Central memory CD8-positive, alpha-beta T cell (primary cell): ENCODE measurements around the gene DSCAM.

ENCODE experiments used
- ATAC-seq: fragments of 150-1000 bp; cut with Tn5 transposase; replicated peaks from 2 replicates; pipeline ENCODE4 v1.10.0; 2022; ENCODE audit warnings: mild to moderate bottlenecking, moderate FRiP score, moderate number of reproducible peaks; ENCODE audit not compliant: poor library complexity, severe bottlenecking; ENCODE audit errors: extremely low read depth
- DNase-seq, 2 donors: peaks; one replicate each; pipeline ENCODE4 v3.0.0; 2021; ENCODE audit warnings: low spot score in 2 of 2
- H3K27ac Mint-ChIP-seq: one replicate; pipeline ENCODE4 v1.8.0; 2022; ENCODE audit warnings: low read depth, mild to moderate bottlenecking, moderate library complexity, mixed read lengths
- H3K27me3 Mint-ChIP-seq: one replicate; pipeline ENCODE4 v1.8.0; 2022; ENCODE audit warnings: mixed read lengths
- H3K36me3 Mint-ChIP-seq: one replicate; pipeline ENCODE4 v1.8.0; 2022; ENCODE audit warnings: mild to moderate bottlenecking, moderate library complexity, mixed read lengths; ENCODE audit not compliant: insufficient read depth
- H3K4me1 Mint-ChIP-seq: one replicate; pipeline ENCODE4 v1.8.0; 2022; ENCODE audit warnings: mixed read lengths
- H3K4me3 Mint-ChIP-seq: one replicate; pipeline ENCODE4 v1.8.0; 2022; ENCODE audit warnings: mild to moderate bottlenecking, moderate library complexity, mixed read lengths
- H3K9me3 Mint-ChIP-seq: one replicate; pipeline ENCODE4 v1.8.0; 2022; ENCODE audit warnings: mixed read lengths

The DSCAM gene

GRCh38 chr21:40752125-40752524 is 94.8 kb downstream of the DSCAM start:
- Mint-ChIP-seq H3K27ac (no peak overlapping the region), H3K36me3 (peaks cover 2% of the 10 kb centered on the region), H3K9me3 (peaks cover 5% of the 10 kb centered on the region), H3K4me1 (no peaks in the 10 kb centered on the region), H3K4me3 (no peak overlapping the region), H3K27me3 (no peaks in the 10 kb centered on the region)
- no peak for DNase-seq
- ATAC-seq: no peak

GRCh38 chr21:40751221-40751620 is 95.7 kb downstream of the DSCAM start:
- no peaks in the 10 kb centered on the region for H3K27me3 Mint-ChIP-seq
- DNase-seq (no peak), ATAC-seq (no peak)
- no peak overlapping the region for H3K27ac Mint-ChIP-seq
- H3K9me3 Mint-ChIP-seq: peaks cover 5% of the 10 kb centered on the region
- H3K4me1 Mint-ChIP-seq: no peaks in the 10 kb centered on the region
- H3K4me3 Mint-ChIP-seq: no peak overlapping the region
- H3K36me3 Mint-ChIP-seq: peaks cover 2% of the 10 kb centered on the region

- Mint-ChIP-seq H3K9me3 (peaks cover 6% of the 10 kb centered on the region), H3K4me3 (no peak overlapping the region), H3K36me3 (no peaks in the 10 kb centered on the region), H3K4me1 (no peaks in the 10 kb centered on the region), H3K27ac (no peak overlapping the region), H3K27me3 (no peaks in the 10 kb centered on the region)
- ATAC-seq (no peak), DNase-seq (no peak)
Observed at GRCh38 chr21:40736145-40736544, 110.8 kb downstream of the DSCAM start.

- no peaks in the 10 kb centered on the region for H3K27me3 Mint-ChIP-seq
Observed at GRCh38 chr21:40733024-40733397, 113.9 kb downstream of the DSCAM start.

GRCh38 chr21:40732253-40733023 is 114.5 kb downstream of the DSCAM start:
- Mint-ChIP-seq H3K36me3 (no peaks in the 10 kb centered on the region), H3K9me3 (peaks cover 8% of the 10 kb centered on the region), H3K4me3 (no peak overlapping the region), H3K27ac (no peak overlapping the region), H3K4me1 (no peaks in the 10 kb centered on the region), H3K27me3 (no peaks in the 10 kb centered on the region)
- DNase-seq (no peak), ATAC-seq (no peak)

More at GRCh38 chr21:40733024-40733397, 113.9 kb downstream of the DSCAM start:
- H3K9me3 Mint-ChIP-seq: peaks cover 2% of the 10 kb centered on the region
- H3K4me3 Mint-ChIP-seq: no peak overlapping the region
- ATAC-seq: no peak
- H3K36me3 Mint-ChIP-seq: no peaks in the 10 kb centered on the region
- no peaks in the 10 kb centered on the region for H3K4me1 Mint-ChIP-seq
- H3K27ac Mint-ChIP-seq: no peak overlapping the region
- no peak for DNase-seq

- no peak for ATAC-seq
Observed at GRCh38 chr21:40731206-40731605, 115.8 kb downstream of the DSCAM start.

GRCh38 chr21:40730426-40730800 is 116.5 kb downstream of the DSCAM start:
- H3K4me3 Mint-ChIP-seq: no peak overlapping the region
- no peak for ATAC-seq
- no peak overlapping the region for H3K27ac Mint-ChIP-seq
- H3K36me3 Mint-ChIP-seq: no peaks in the 10 kb centered on the region
- no peaks in the 10 kb centered on the region for H3K27me3 Mint-ChIP-seq
- DNase-seq: no peak
- H3K9me3 Mint-ChIP-seq: peaks cover 9% of the 10 kb centered on the region
- H3K4me1 Mint-ChIP-seq: no peaks in the 10 kb centered on the region

More at GRCh38 chr21:40731206-40731605, 115.8 kb downstream of the DSCAM start:
- no peaks in the 10 kb centered on the region for H3K27me3 Mint-ChIP-seq
- no peak for DNase-seq
- H3K4me3 Mint-ChIP-seq: no peak overlapping the region
- H3K4me1 Mint-ChIP-seq: no peaks in the 10 kb centered on the region
- H3K36me3 Mint-ChIP-seq: no peaks in the 10 kb centered on the region
- no peak overlapping the region for H3K27ac Mint-ChIP-seq
- H3K9me3 Mint-ChIP-seq: peaks cover 9% of the 10 kb centered on the region

GRCh38 chr21:40729761-40730425 is 117.1 kb downstream of the DSCAM start:
- Mint-ChIP-seq H3K27ac (no peak overlapping the region), H3K4me1 (no peaks in the 10 kb centered on the region), H3K27me3 (no peaks in the 10 kb centered on the region), H3K4me3 (no peak overlapping the region), H3K36me3 (no peaks in the 10 kb centered on the region), H3K9me3 (peaks cover 14% of the 10 kb centered on the region)
- ATAC-seq: no peak
- DNase-seq: no peak

- Mint-ChIP-seq H3K27me3 (no peaks in the 10 kb centered on the region), H3K27ac (no peak overlapping the region), H3K36me3 (no peaks in the 10 kb centered on the region), H3K9me3 (peaks cover 35% of the 10 kb centered on the region), H3K4me3 (no peak overlapping the region), H3K4me1 (no peaks in the 10 kb centered on the region)
- DNase-seq: no peak
- no peak for ATAC-seq
Observed at GRCh38 chr21:40723966-40724365, 123.0 kb downstream of the DSCAM start.

- no peak for DNase-seq
- no peaks in the 10 kb centered on the region for H3K4me1 Mint-ChIP-seq
- H3K27ac Mint-ChIP-seq: no peak overlapping the region
- H3K4me3 Mint-ChIP-seq: no peak overlapping the region
- no peak for ATAC-seq
- no peaks in the 10 kb centered on the region for H3K36me3 Mint-ChIP-seq
- no peaks in the 10 kb centered on the region for H3K27me3 Mint-ChIP-seq
- peaks cover 39% of the 10 kb centered on the region for H3K9me3 Mint-ChIP-seq
Observed at GRCh38 chr21:40723317-40723716, 123.6 kb downstream of the DSCAM start.

- H3K4me3 Mint-ChIP-seq: no peak overlapping the region
- H3K27ac Mint-ChIP-seq: no peak overlapping the region
- no peaks in the 10 kb centered on the region for H3K27me3 Mint-ChIP-seq
- peaks cover 2% of the 10 kb centered on the region for H3K36me3 Mint-ChIP-seq
- DNase-seq (no peak), ATAC-seq (no peak)
- H3K4me1 Mint-ChIP-seq: no peaks in the 10 kb centered on the region
- peaks cover 36% of the 10 kb centered on the region for H3K9me3 Mint-ChIP-seq
Observed at GRCh38 chr21:40719615-40720014, 127.3 kb downstream of the DSCAM start.

GRCh38 chr21:40717028-40717427 is 129.9 kb downstream of the DSCAM start:
- DNase-seq (no peak), ATAC-seq (no peak)
- H3K4me3 Mint-ChIP-seq: no peak overlapping the region
- H3K27ac Mint-ChIP-seq: no peak overlapping the region
- H3K4me1 Mint-ChIP-seq: no peaks in the 10 kb centered on the region
- no peaks in the 10 kb centered on the region for H3K27me3 Mint-ChIP-seq
- peaks cover 31% of the 10 kb centered on the region for H3K9me3 Mint-ChIP-seq
- peaks cover 3% of the 10 kb centered on the region for H3K36me3 Mint-ChIP-seq

- H3K9me3 Mint-ChIP-seq: peaks cover 19% of the 10 kb centered on the region
- H3K27ac Mint-ChIP-seq: no peak overlapping the region
- DNase-seq (no peak), ATAC-seq (no peak)
- H3K27me3 Mint-ChIP-seq: no peaks in the 10 kb centered on the region
- no peak overlapping the region for H3K4me3 Mint-ChIP-seq
- H3K4me1 Mint-ChIP-seq: no peaks in the 10 kb centered on the region
- peaks cover 3% of the 10 kb centered on the region for H3K36me3 Mint-ChIP-seq
Observed at GRCh38 chr21:40714536-40714935, 132.4 kb downstream of the DSCAM start.
